ENCODE measurements around the gene RFC2.
"Not testable (repeated sequence)": the region's sequence is repeated elsewhere in the genome, so short reads cannot be mapped to it uniquely, and the experiment has no call there.

DNA sequence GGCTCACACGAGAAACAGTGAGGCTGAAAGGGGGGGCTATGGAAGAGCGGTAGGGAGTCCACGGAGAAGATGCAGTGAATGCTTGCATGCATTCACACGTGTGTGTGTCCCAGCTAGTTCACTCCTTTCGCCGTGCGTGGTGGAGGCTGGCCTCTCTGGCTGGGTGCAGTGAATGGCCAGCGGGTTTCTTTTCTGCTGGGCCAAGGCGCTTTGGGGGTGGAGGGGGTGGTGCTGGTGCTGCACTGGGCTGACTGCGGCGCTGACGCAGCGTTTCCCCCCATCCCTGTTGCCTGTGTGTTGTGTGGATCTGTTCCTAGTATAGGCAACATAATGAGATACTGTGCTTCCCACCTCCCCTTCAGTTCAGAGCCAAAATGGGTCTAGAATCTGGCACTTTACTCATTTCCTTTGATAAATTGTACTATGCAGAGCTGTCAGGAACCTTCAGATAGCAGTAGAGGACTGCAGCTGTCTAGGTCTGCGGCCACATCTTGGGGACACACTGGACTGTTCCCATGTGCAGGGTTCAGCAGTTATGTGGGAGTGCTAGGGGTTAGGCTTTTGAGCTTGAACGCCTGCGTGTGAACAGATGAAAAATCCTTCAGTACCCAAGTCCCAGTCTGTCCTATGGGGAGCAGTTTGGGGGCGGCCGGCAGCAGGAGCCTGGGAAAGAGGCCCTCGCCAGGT is 58.1 kb downstream of the RFC2 start:
- TF ChIP-seq, protein P1, sequence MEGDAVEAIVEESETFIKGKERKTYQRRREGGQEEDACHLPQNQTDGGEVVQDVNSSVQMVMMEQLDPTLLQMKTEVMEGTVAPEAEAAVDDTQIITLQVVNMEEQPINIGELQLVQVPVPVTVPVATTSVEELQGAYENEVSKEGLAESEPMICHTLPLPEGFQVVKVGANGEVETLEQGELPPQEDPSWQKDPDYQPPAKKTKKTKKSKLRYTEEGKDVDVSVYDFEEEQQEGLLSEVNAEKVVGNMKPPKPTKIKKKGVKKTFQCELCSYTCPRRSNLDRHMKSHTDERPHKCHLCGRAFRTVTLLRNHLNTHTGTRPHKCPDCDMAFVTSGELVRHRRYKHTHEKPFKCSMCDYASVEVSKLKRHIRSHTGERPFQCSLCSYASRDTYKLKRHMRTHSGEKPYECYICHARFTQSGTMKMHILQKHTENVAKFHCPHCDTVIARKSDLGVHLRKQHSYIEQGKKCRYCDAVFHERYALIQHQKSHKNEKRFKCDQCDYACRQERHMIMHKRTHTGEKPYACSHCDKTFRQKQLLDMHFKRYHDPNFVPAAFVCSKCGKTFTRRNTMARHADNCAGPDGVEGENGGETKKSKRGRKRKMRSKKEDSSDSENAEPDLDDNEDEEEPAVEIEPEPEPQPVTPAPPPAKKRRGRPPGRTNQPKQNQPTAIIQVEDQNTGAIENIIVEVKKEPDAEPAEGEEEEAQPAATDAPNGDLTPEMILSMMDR (conservative IDR thresholded peaks at IDR 0.05; ENCODE audit: low read length) = not testable (repeated sequence)
- TF ChIP-seq EZH2phosphoT487 (IDR thresholded peaks at IDR 0.05; ENCODE audit: borderline replicate concordance, low read depth, low read length) = not testable (repeated sequence)

All from OCI-LY7 (cell line).